ENCODE measurements around the gene MRPS10. TPM values are rescaled to one million over a fixed set of nuclear protein-coding genes. Genes with fewer than 3 reads are reported as not detected.
A peak's percentile ranks its signal among the peaks of the same experiment; 100 is the strongest.
"Not testable (repeated sequence)": the region's sequence is repeated elsewhere in the genome, so short reads cannot be mapped to it uniquely, and the experiment has no call there.

Gene MRPS10
- total and polyA plus RNA-seq, 4 donors: 20.1 to 26.8 (median 23.9) TPM

DNA sequence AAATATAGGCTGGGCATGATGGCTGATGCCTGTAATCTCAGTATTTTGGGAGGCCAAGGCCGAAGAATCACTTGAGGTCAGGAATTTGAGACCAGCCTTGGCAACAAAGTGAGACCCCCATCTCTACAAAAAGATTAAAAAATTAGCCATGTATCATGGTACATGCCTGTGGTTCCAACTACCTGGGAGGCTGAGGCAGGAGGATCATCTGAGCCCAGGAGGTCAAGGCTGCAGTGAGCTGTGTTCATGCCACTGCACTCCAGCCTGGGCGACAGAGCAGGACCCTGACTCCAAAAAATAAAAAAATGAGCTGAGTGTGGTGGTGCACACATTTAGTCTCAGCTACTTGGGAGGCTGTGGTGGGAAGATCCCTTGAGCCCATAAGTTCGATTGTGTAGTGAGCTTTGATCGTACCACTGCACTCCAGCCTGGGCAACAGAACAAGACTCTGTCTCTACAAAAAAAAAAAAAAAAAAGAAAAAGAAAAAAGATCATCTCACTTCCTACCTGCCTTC is 12.8 kb downstream of the MRPS10 start:
- no peak for DNase-seq (ENCODE audit: low spot score)
- TF ChIP-seq, protein P1, sequence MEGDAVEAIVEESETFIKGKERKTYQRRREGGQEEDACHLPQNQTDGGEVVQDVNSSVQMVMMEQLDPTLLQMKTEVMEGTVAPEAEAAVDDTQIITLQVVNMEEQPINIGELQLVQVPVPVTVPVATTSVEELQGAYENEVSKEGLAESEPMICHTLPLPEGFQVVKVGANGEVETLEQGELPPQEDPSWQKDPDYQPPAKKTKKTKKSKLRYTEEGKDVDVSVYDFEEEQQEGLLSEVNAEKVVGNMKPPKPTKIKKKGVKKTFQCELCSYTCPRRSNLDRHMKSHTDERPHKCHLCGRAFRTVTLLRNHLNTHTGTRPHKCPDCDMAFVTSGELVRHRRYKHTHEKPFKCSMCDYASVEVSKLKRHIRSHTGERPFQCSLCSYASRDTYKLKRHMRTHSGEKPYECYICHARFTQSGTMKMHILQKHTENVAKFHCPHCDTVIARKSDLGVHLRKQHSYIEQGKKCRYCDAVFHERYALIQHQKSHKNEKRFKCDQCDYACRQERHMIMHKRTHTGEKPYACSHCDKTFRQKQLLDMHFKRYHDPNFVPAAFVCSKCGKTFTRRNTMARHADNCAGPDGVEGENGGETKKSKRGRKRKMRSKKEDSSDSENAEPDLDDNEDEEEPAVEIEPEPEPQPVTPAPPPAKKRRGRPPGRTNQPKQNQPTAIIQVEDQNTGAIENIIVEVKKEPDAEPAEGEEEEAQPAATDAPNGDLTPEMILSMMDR (IDR thresholded peaks at IDR 0.05; ENCODE audit: low read depth, low read length, missing input control): no peak
- WGBS: 64% methylated on average over 4 of the region's 4 CpGs
- Histone ChIP-seq H3K27me3 (ENCODE audit: control insufficient read depth in 4 of 4, insufficient read depth in 4 of 4, low read length in 3 of 4) (no peaks in the 10 kb centered on the region), H3K27ac (ENCODE audit: low read depth in 1 of 2, low read length in 2 of 2) (peak overlapping the region; percentile 65 to 84), H3K9me3 (ENCODE audit: control insufficient read depth in 4 of 4, low read length in 3 of 4) (no peaks in the 10 kb centered on the region), H3K4me1 (ENCODE audit: control insufficient read depth in 4 of 4, insufficient read depth in 4 of 4, low read length in 3 of 4) (peaks cover 2 to 27% (median 10%) of the 10 kb centered on the region in 4 donors), H3K36me3 (ENCODE audit: control insufficient read depth in 4 of 4, insufficient read depth in 3 of 4, low read depth in 1 of 4, low read length in 3 of 4) (peaks cover 4 to 16% (median 14%) of the 10 kb centered on the region in 4 donors), H3K9ac (ENCODE audit: low read depth in 1 of 2, low read length in 2 of 2) (peak overlapping the region in 1 of 2 donors; percentile 62), H3K4me3 (ENCODE audit: low read depth in 1 of 3, low read length in 3 of 3) (no peak overlapping the region)

DNA sequence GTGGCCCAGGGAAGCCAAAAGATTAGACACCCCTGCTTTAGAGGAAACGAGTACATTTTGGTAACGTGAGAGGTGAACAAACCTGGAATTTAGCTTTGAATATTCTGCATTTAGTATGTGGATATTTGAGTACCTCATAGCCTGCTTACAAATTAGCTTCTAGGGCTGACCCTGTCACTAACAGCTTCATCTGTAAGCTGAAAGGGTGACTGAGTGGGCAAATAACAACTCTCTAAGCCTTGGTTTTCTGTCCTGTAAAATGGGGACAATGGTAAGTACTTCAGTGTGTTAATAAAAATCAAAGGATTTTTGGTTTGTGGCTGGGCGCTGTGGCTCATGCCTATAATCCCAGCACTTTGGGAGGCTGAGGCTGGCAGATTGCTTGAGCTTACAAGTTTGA is 14.5 kb downstream of the MRPS10 start:
- Histone ChIP-seq H3K9ac (ENCODE audit: low read depth in 1 of 2, low read length in 2 of 2) (no peak overlapping the region), H3K27ac (ENCODE audit: low read depth in 1 of 2, low read length in 2 of 2) (no peak overlapping the region), H3K36me3 (ENCODE audit: control insufficient read depth in 4 of 4, insufficient read depth in 3 of 4, low read depth in 1 of 4, low read length in 3 of 4) (peaks cover 2 to 8% (median 6%) of the 10 kb centered on the region in 4 donors), H3K27me3 (ENCODE audit: control insufficient read depth in 4 of 4, insufficient read depth in 4 of 4, low read length in 3 of 4) (no peaks in the 10 kb centered on the region), H3K4me1 (ENCODE audit: control insufficient read depth in 4 of 4, insufficient read depth in 4 of 4, low read length in 3 of 4) (peaks cover 2 to 26% (median 11%) of the 10 kb centered on the region in 4 donors), H3K9me3 (ENCODE audit: control insufficient read depth in 4 of 4, low read length in 3 of 4) (peaks cover 0 to 2% (median 0%) of the 10 kb centered on the region in 4 donors), H3K4me3 (ENCODE audit: low read depth in 1 of 3, low read length in 3 of 3) (no peak overlapping the region)
- DNase-seq (ENCODE audit: low spot score): no peak
- TF ChIP-seq EGR1 (IDR thresholded peaks at IDR 0.05; ENCODE audit: low read depth in 2 of 2) (no peak), JUND (IDR thresholded peaks at IDR 0.05) (no peak), HNF4A (conservative IDR thresholded peaks at IDR 0.05) (no peak), GABPA (IDR thresholded peaks at IDR 0.05 in 1 of 2, conservative IDR thresholded peaks at IDR 0.05 in 1 of 2) (no peak), TAF1 (conservative IDR thresholded peaks at IDR 0.05) (no peak), RXRA (IDR thresholded peaks at IDR 0.05) (no peak), SP1 (IDR thresholded peaks at IDR 0.05) (no peak)
- TF ChIP-seq, protein P2, sequence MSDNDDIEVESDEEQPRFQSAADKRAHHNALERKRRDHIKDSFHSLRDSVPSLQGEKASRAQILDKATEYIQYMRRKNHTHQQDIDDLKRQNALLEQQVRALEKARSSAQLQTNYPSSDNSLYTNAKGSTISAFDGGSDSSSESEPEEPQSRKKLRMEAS (IDR thresholded peaks at IDR 0.05): no peak
- WGBS: 92% methylated on average over 3 of the region's 3 CpGs

DNA sequence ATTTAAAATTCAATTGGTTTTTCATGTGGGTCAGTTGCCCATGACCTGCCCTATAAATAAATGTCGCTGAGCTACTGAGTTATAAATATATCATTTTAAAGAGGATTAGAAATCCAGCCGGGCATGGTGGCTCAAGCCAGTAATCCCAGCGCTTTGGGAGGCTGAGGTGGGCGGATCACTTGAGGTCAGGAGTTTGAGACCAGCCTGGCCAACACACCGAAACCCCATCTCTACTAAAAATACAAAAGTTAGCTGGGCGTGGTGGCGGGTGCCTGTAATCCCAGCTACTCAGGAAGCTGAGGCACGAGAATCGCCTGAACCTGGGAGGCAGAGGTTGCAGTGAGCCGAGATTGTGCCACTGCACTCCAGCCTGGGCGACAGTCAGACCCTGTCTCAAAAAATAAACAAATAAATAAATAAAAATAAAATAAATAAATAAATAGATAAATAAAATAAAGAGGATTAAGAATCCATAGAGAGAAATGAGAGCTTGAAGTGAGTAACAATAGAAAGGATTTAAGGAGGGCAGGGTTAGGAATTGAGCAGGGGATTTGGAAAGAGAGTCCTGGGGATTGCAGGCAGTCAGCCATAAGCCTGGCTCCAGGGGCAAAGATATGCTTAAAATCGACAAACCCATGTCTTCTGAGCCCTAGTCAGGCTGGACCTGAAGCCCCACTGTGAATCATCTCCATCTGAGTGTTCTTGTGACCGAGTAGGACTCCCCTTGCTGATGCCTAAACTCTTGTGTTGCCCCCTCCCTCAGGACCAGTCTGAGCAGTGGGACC is 15.3 kb downstream of the MRPS10 start:
- WGBS: 90% methylated on average over 13 of the region's 13 CpGs
- not testable (repeated sequence) for H3K36me3 ChIP-seq (ENCODE audit: control insufficient read depth in 4 of 4, insufficient read depth in 3 of 4, low read depth in 1 of 4, low read length in 3 of 4); DNase-seq (ENCODE audit: low spot score)

DNA sequence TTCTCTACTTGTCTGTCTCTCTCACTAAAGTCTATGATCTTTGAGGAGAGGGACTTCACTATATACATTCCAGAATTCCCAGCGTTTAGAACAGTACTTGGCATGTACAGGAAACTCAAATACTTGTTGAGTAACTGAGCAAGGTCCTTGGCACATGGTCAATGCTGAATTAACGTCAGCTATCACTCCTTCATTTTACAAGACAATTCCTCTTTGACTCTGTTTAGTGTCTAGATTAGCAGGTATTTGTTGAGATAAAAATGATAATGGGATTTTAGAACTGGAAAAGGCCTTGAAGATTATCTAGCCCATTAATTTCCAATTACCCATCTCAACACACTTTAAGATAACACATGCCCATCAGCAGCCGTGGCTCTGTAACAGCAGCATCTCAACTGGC is 16.3 kb downstream of the MRPS10 start:
- DNase-seq (ENCODE audit: low spot score): no peak
- WGBS: 46% methylated on average over 3 of the region's 3 CpGs
- no peak overlapping the region for H3K4me3 ChIP-seq (ENCODE audit: low read depth in 1 of 3, low read length in 3 of 3)
- no peaks in the 10 kb centered on the region for H3K27me3 ChIP-seq (ENCODE audit: control insufficient read depth in 4 of 4, insufficient read depth in 4 of 4, low read length in 3 of 4)
- H3K4me1 ChIP-seq (ENCODE audit: control insufficient read depth in 4 of 4, insufficient read depth in 4 of 4, low read length in 3 of 4): peaks cover 2 to 26% (median 11%) of the 10 kb centered on the region in 4 donors
- peaks cover 0 to 3% (median 0%) of the 10 kb centered on the region in 4 donors for H3K36me3 ChIP-seq (ENCODE audit: control insufficient read depth in 4 of 4, insufficient read depth in 3 of 4, low read depth in 1 of 4, low read length in 3 of 4)
- H3K9ac ChIP-seq (ENCODE audit: low read depth in 1 of 2, low read length in 2 of 2): no peak overlapping the region
- H3K27ac ChIP-seq (ENCODE audit: low read depth in 1 of 2, low read length in 2 of 2): no peak overlapping the region
- TF ChIP-seq NR2F2 (IDR thresholded peaks at IDR 0.05): no peak
- peak in 1 of 2 donors; percentile 24 for TF ChIP-seq HNF4A (conservative IDR thresholded peaks at IDR 0.05)
- TF ChIP-seq, protein P3, sequence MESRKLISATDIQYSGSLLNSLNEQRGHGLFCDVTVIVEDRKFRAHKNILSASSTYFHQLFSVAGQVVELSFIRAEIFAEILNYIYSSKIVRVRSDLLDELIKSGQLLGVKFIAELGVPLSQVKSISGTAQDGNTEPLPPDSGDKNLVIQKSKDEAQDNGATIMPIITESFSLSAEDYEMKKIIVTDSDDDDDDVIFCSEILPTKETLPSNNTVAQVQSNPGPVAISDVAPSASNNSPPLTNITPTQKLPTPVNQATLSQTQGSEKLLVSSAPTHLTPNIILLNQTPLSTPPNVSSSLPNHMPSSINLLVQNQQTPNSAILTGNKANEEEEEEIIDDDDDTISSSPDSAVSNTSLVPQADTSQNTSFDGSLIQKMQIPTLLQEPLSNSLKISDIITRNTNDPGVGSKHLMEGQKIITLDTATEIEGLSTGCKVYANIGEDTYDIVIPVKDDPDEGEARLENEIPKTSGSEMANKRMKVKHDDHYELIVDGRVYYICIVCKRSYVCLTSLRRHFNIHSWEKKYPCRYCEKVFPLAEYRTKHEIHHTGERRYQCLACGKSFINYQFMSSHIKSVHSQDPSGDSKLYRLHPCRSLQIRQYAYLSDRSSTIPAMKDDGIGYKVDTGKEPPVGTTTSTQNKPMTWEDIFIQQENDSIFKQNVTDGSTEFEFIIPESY (IDR thresholded peaks at IDR 0.05): no peak
- TF ChIP-seq HNF4G (IDR thresholded peaks at IDR 0.05): no peak
- H3K9me3 ChIP-seq (ENCODE audit: control insufficient read depth in 4 of 4, low read length in 3 of 4): peaks cover 0 to 2% (median 0%) of the 10 kb centered on the region in 4 donors

More for the DNA sequence above, 15.3 kb downstream of the MRPS10 start:
- not testable (repeated sequence) for H3K9ac ChIP-seq (ENCODE audit: low read depth in 1 of 2, low read length in 2 of 2); H3K27me3 ChIP-seq (ENCODE audit: control insufficient read depth in 4 of 4, insufficient read depth in 4 of 4, low read length in 3 of 4); H3K27ac ChIP-seq (ENCODE audit: low read depth in 1 of 2, low read length in 2 of 2); H3K4me3 ChIP-seq (ENCODE audit: low read depth in 1 of 3, low read length in 3 of 3); H3K9me3 ChIP-seq (ENCODE audit: control insufficient read depth in 4 of 4, low read length in 3 of 4)
- H3K4me1 ChIP-seq (ENCODE audit: control insufficient read depth in 4 of 4, insufficient read depth in 4 of 4, low read length in 3 of 4): peaks cover 2 to 26% (median 11%) of the 10 kb centered on the region in 4 donors
